ENCODE data around the gene B3GALT6.

Gene B3GALT6

GRCh38 chr1:1227386-1227785, 4.7 kb upstream of the B3GALT6 start:
- ChIA-PET CTCF (no interaction called here), POLR2A (no interaction called here)
- no peak overlapping the region for H3K4me3 ChIP-seq (ENCODE audit: low read depth, low read length)

GRCh38 chr1:1228187-1228586, 3.9 kb upstream of the B3GALT6 start:
- TF ChIP-seq SCRT2 (tag by site-specific recombination; IDR thresholded peaks at IDR 0.05) (0 out of 2 replicates have a peak, but pooled peaks have one; percentile 1), SALL2 (tag by site-specific recombination; IDR thresholded peaks at IDR 0.05; ENCODE audit: borderline replicate concordance) (no peak)
- H3K4me3 ChIP-seq (ENCODE audit: low read depth, low read length): no peak overlapping the region
- H3K36me3 ChIP-seq (ENCODE audit: control insufficient read depth in 2 of 2, insufficient read depth in 1 of 2, low read length in 2 of 2): peaks cover 0 to 68% of the 10 kb centered on the region in 2 experiments; a peak in 2 of 3 replicates
- CTCF ChIA-PET: no interaction called here
- POLR2A ChIA-PET: no interaction called here
- H3K9me3 ChIP-seq (ENCODE audit: control insufficient read depth, insufficient read depth, low read depth, low read length): no peaks in the 10 kb centered on the region
- no peaks in the 10 kb centered on the region; the same call in 1 of the 2 replicates for H3K4me1 ChIP-seq (ENCODE audit: control insufficient read depth, insufficient read depth, low read length)
- H3K27ac ChIP-seq (ENCODE audit: extremely low read depth, low read depth, low read length): no peak overlapping the region

More at GRCh38 chr1:1227386-1227785, 4.7 kb upstream of the B3GALT6 start:
- H3K27ac ChIP-seq (ENCODE audit: extremely low read depth, low read depth, low read length): no peak overlapping the region
- no peaks in the 10 kb centered on the region; the same call in 1 of the 2 replicates for H3K4me1 ChIP-seq (ENCODE audit: control insufficient read depth, insufficient read depth, low read length)
- no peak for TF ChIP-seq ZNF24 (tag by site-specific recombination; IDR thresholded peaks at IDR 0.05)
- no peak for TF ChIP-seq ZFP37 (tag by site-specific recombination; IDR thresholded peaks at IDR 0.05)
- TF ChIP-seq ZNF155 (tag by site-specific recombination; IDR thresholded peaks at IDR 0.05): no peak
- TF ChIP-seq ZNF404 (tag by site-specific recombination; IDR thresholded peaks at IDR 0.05): no peak
- no peak for TF ChIP-seq ZNF530 (tag by site-specific recombination; IDR thresholded peaks at IDR 0.05; ENCODE audit: low read depth)
- TF ChIP-seq GLIS2 (tag by site-specific recombination; IDR thresholded peaks at IDR 0.05): no peak
- TF ChIP-seq TSHZ1 (tag by site-specific recombination; IDR thresholded peaks at IDR 0.05; ENCODE audit: borderline replicate concordance): no peak
- TF ChIP-seq ZNF433 (tag by site-specific recombination; IDR thresholded peaks at IDR 0.05; ENCODE audit: low read depth): no peak
- no peak for TF ChIP-seq OVOL3 (tag by site-specific recombination; IDR thresholded peaks at IDR 0.05)
- TF ChIP-seq ZNF610 (tag by site-specific recombination; IDR thresholded peaks at IDR 0.05; ENCODE audit: borderline replicate concordance): no peak
- TF ChIP-seq ZNF26 (tag by site-specific recombination; IDR thresholded peaks at IDR 0.05): no peak
- no peak for TF ChIP-seq ZNF140 (tag by site-specific recombination; IDR thresholded peaks at IDR 0.05)
- no peak for TF ChIP-seq ZNF521 (tag by site-specific recombination; IDR thresholded peaks at IDR 0.05)
- no peak for TF ChIP-seq BCL11B (tag by site-specific recombination; IDR thresholded peaks at IDR 0.05; ENCODE audit: low read depth)
- no peak for TF ChIP-seq ZNF792 (tag by site-specific recombination; IDR thresholded peaks at IDR 0.05)
- no peaks in the 10 kb centered on the region for H3K9me3 ChIP-seq (ENCODE audit: control insufficient read depth, insufficient read depth, low read depth, low read length)
- H3K36me3 ChIP-seq (ENCODE audit: control insufficient read depth in 2 of 2, insufficient read depth in 1 of 2, low read length in 2 of 2): peaks cover 0 to 76% of the 10 kb centered on the region in 2 experiments; a peak in 2 of 3 replicates

- POLR2A ChIA-PET: no interaction called here
Measured at GRCh38 chr1:1228596-1229321, 3.3 kb upstream of the B3GALT6 start.

More at GRCh38 chr1:1228596-1229321, 3.3 kb upstream of the B3GALT6 start:
- no peaks in the 10 kb centered on the region for H3K9me3 ChIP-seq (ENCODE audit: control insufficient read depth, insufficient read depth, low read depth, low read length)
- no peak overlapping the region for H3K4me3 ChIP-seq (ENCODE audit: low read depth, low read length)
- no peaks in the 10 kb centered on the region; the same call in 1 of the 2 replicates for H3K4me1 ChIP-seq (ENCODE audit: control insufficient read depth, insufficient read depth, low read length)
- TF ChIP-seq ZNF324 (tag by site-specific recombination; IDR thresholded peaks at IDR 0.05) (no peak), ZBTB6 (tag by site-specific recombination; IDR thresholded peaks at IDR 0.05) (peak; percentile 86)
- H3K36me3 ChIP-seq (ENCODE audit: control insufficient read depth in 2 of 2, insufficient read depth in 1 of 2, low read length in 2 of 2): peaks cover 0 to 63% of the 10 kb centered on the region in 2 experiments; a peak in 2 of 3 replicates
- H3K27ac ChIP-seq (ENCODE audit: extremely low read depth, low read depth, low read length): no peak overlapping the region
- CTCF ChIA-PET: interaction anchor here (0.9 kb wide), 1 partner anchor 106 kb away, joined by 5 read pairs; no protein-coding TSS in a partner anchor
